HepG2 (cell line): ENCODE results near the gene SLX4. TPM values are rescaled to one million over a fixed set of nuclear protein-coding genes. Genes with fewer than 3 reads are reported as not detected.

Source experiments
- ATAC-seq: fragments of 200-7000 bp; cut with Tn5 transposase; 3 replicates; pipeline ENCODE4 v1.9.1; 2020; ENCODE audit warnings: mild to moderate bottlenecking, moderate library complexity
- BruUV-seq: library from RNA; stranded (reverse); fragments of 400-500 nt; replicated peaks from 2 replicates; lab custom pipeline; 2021; lab: Mats Ljungman, UMichigan
- CTCF ChIA-PET: fragments of 300-600 bp; formaldehyde crosslinking; extraction: SDS; loops from one replicate; lab custom pipeline; 2021; ENCODE audit warnings: low total read pairs, inconsistent platforms, low intra/inter-chr PET ratio; lab: Yijun Ruan, JAX
- POLR2A ChIA-PET: fragments of 350-600 bp; sonication (Branson Sonifier 250); formaldehyde crosslinking; loops from one replicate; lab custom pipeline; 2020; ENCODE audit warnings: antibody characterized with exemption, inconsistent platforms; lab: Yijun Ruan, JAX
- DNase-seq: peaks from one replicate; pipeline ENCODE4 v3.0.0-alpha.2; 2015; ENCODE audit warnings: low spot score
- FAIRE-seq: peaks from 3 replicates; lab custom pipeline; 2011; peaks lifted over from hg19 to GRCh38; lab: Jason Lieb, UNC
- H2AFZ ChIP-seq: one replicate; pipeline ENCODE4 v1.6.1; 2011; ENCODE audit warnings: low read length, inconsistent platforms
- H3K27ac ChIP-seq: fragments of 300-600 bp; 3 replicates; pipeline ENCODE4 v1.8.0; 2011; ENCODE audit warnings: mixed run types, mild to moderate bottlenecking, mixed read lengths, low read length, inconsistent platforms; ENCODE audit not compliant: insufficient read depth; ENCODE audit errors: extremely low read length
- H3K27me3 ChIP-seq, 2 experiments: fragments of 200-600 bp in 1 of 2; 2 replicates in 1 of 2; 3 replicates in 1 of 2; pipeline versions ENCODE4 v1.6.0 to v1.8.0; 2011; ENCODE audit warnings: low read length in 2 of 2, mild to moderate bottlenecking in 2 of 2, moderate library complexity in 2 of 2, inconsistent platforms in 1 of 2; ENCODE audit not compliant: insufficient read depth in 2 of 2, control insufficient read depth in 1 of 2
- H3K36me3 ChIP-seq, 2 experiments: fragments of 200-600 bp in 1 of 2; replicated peaks in 1 of 2; 2 replicates in 1 of 2; 3 replicates in 1 of 2; pipeline versions ENCODE4 v1.5.1 to v1.8.0; 2011; ENCODE audit warnings: low read length in 2 of 2, inconsistent platforms in 1 of 2; ENCODE audit not compliant: insufficient read depth in 2 of 2, control insufficient read depth in 1 of 2
- H3K4me1 ChIP-seq: 2 replicates; pipeline ENCODE4 v1.5.1; 2012; ENCODE audit warnings: low read length, inconsistent platforms; ENCODE audit not compliant: insufficient read depth
- H3K4me2 ChIP-seq: 2 replicates; pipeline ENCODE4 v1.6.0; 2011; ENCODE audit warnings: low read depth, low read length, inconsistent platforms
- H3K4me3 ChIP-seq, 3 experiments: fragments of 200-600 bp in 1 of 3; sonication (generic), shearing (Covaris generic) in 1 of 3; replicated peaks in 1 of 3; 2 replicates each; pipeline ENCODE4 v1.5.1; 2011 to 2016; ENCODE audit warnings: low read length in 3 of 3, inconsistent platforms in 2 of 3, low read depth in 2 of 3, mild to moderate bottlenecking in 2 of 3, control low read depth in 1 of 3, mixed read lengths in 1 of 3; ENCODE audit not compliant: insufficient read depth in 1 of 3
- H3K79me2 ChIP-seq: one replicate; pipeline ENCODE4 v1.6.1; 2011; ENCODE audit warnings: low read length, inconsistent platforms; ENCODE audit not compliant: insufficient read depth
- H3K9ac ChIP-seq: 2 replicates; pipeline ENCODE4 v1.6.0; 2011; ENCODE audit warnings: mild to moderate bottlenecking, low read depth, low read length, inconsistent platforms; ENCODE audit not compliant: insufficient read depth
- H3K9me3 ChIP-seq: 2 replicates; pipeline ENCODE4 v1.5.1; 2012; ENCODE audit warnings: mild to moderate bottlenecking, low read length
- H4K20me1 ChIP-seq: 2 replicates; pipeline ENCODE4 v1.6.0; 2011; ENCODE audit warnings: inconsistent platforms, mild to moderate bottlenecking, low read length, moderate library complexity; ENCODE audit not compliant: insufficient read depth
- BRCA1 ChIP-seq: sonication (generic); formaldehyde crosslinking; IDR thresholded peaks from 2 replicates; pipeline ENCODE4 v1.4.0; 2020; ENCODE audit warnings: missing genetic modification reagents
- DNMT3B ChIP-seq: conservative IDR thresholded peaks from 2 replicates; pipeline ENCODE4 v1.6.1; 2016; ENCODE audit warnings: missing biosample characterization, control low read depth
- FOSL2 ChIP-seq: sonication (generic); formaldehyde crosslinking; IDR thresholded peaks from 2 replicates; pipeline ENCODE4 v1.4.0; 2020; ENCODE audit warnings: missing genetic modification reagents
- MATR3 ChIP-seq: sonication (generic); formaldehyde crosslinking; IDR thresholded peaks from 2 replicates; pipeline ENCODE4 v1.4.0; 2020; ENCODE audit warnings: missing genetic modification reagents
- MXI1 ChIP-seq: IDR thresholded peaks from 3 replicates; pipeline ENCODE4 v1.6.1; 2012; ENCODE audit warnings: low read depth, low read length, inconsistent platforms, borderline replicate concordance
- PRMT3 ChIP-seq: sonication (generic); formaldehyde crosslinking; IDR thresholded peaks from 2 replicates; pipeline ENCODE4 v1.8.1; 2022; ENCODE audit warnings: low read depth, mild to moderate bottlenecking, moderate library complexity, missing genetic modification reagents, borderline replicate concordance
- SMC3 ChIP-seq: IDR thresholded peaks from 2 replicates; pipeline ENCODE4 v1.6.1; 2011; ENCODE audit warnings: low read length, improper control_type of control experiment
- SP5 ChIP-seq: IDR thresholded peaks from 2 replicates; pipeline ENCODE4 v1.6.1; 2016; ENCODE audit warnings: low read depth, borderline replicate concordance
- TAF1 ChIP-seq: sonication (generic); formaldehyde crosslinking; IDR thresholded peaks from 2 replicates; pipeline ENCODE4 v1.4.0; 2020; ENCODE audit warnings: missing genetic modification reagents
- ZFX ChIP-seq: sonication (generic); formaldehyde crosslinking; IDR thresholded peaks from 2 replicates; pipeline ENCODE4 v1.4.0; 2020; ENCODE audit warnings: mild to moderate bottlenecking, low read depth, missing genetic modification reagents, moderate library complexity
- ZNF264 ChIP-seq: sonication (generic); formaldehyde crosslinking; IDR thresholded peaks from 2 replicates; pipeline ENCODE4 v1.4.0; 2020; ENCODE audit warnings: missing genetic modification reagents
- ZNF282 ChIP-seq: fragments of 450-650 bp; IDR thresholded peaks from 2 replicates; pipeline ENCODE4 v1.6.1; 2018; ENCODE audit not compliant: partially characterized antibody
- ZNF562 ChIP-seq: sonication (generic); formaldehyde crosslinking; IDR thresholded peaks from 2 replicates; pipeline ENCODE4 v1.8.0; 2022; ENCODE audit warnings: missing genetic modification reagents, borderline replicate concordance
- ZNF782 ChIP-seq: sonication (generic); formaldehyde crosslinking; IDR thresholded peaks from 2 replicates; pipeline ENCODE4 v1.4.0; 2020; ENCODE audit warnings: missing genetic modification reagents, mild to moderate bottlenecking, borderline replicate concordance
- WGBS: methylation state at CpG from one replicate; pipeline ENCODE4 v1.1.6; 2017; ENCODE audit warnings: low lambda C conversion rate; 5-methylcytosine and 5-hydroxymethylcytosine counted together
- in situ Hi-C: cut with HindIII; loops from 2 replicates; pipeline ENCODE4 v1.10.0; 2017; ENCODE audit warnings: low pct_unique_long_range_greater_than_20kb; ENCODE audit not compliant: extremely low pct_ligation_motif_present
- intact Hi-C: fragments of 100-400 bp; cut with micrococcal nuclease; formaldehyde crosslinking; loops from one replicate; pipeline ENCODE4 v1.10.0; 2022; ENCODE audit not compliant: unreplicated experiment
- polyA plus RNA-seq, 8 experiments: library from polyadenylated mRNA; depleted of rRNA in 3 of 8; stranded (reverse) in 7 of 8; unstranded in 1 of 8; fragments of >200 nt; fragmentation: Illumina TruSeq in 4 of 8; extraction: Trizol in 4 of 8; gene quantifications; 2 replicates each; pipeline versions ENCODE4 v1.2.1 to v1.2.3, GENCODE V29; 2011 to 2016; ENCODE audit warnings: low read depth in 4 of 8, missing spikeins in 1 of 8, mixed read lengths in 1 of 8; ENCODE audit not compliant: insufficient read depth in 1 of 8
- total RNA-seq, 5 experiments: library from RNA; depleted of rRNA; stranded (reverse); fragments of >200 nt; fragmentation: Illumina TruSeq; extraction: Trizol; gene quantifications; 2 replicates each; pipeline ENCODE4 v1.2.3, GENCODE V29; 2016; ENCODE audit warnings: low read depth in 1 of 5
- TF ChIP-seq, protein P1 (sequence below): sonication (generic); formaldehyde crosslinking; IDR thresholded peaks from 2 replicates; pipeline ENCODE4 v1.4.0; 2020; ENCODE audit warnings: missing genetic modification reagents, borderline replicate concordance
- TF ChIP-seq, protein P2 (sequence below): sonication (generic); formaldehyde crosslinking; IDR thresholded peaks from 2 replicates; pipeline ENCODE4 v1.4.0; 2020; ENCODE audit warnings: missing genetic modification reagents

Gene SLX4
- total and polyA plus RNA-seq, 2 of the 13 experiments (the other 11 are each of a cell fraction or from before 2014, with no cell fraction given), result 1.1 to 3.6 TPM

DNA sequence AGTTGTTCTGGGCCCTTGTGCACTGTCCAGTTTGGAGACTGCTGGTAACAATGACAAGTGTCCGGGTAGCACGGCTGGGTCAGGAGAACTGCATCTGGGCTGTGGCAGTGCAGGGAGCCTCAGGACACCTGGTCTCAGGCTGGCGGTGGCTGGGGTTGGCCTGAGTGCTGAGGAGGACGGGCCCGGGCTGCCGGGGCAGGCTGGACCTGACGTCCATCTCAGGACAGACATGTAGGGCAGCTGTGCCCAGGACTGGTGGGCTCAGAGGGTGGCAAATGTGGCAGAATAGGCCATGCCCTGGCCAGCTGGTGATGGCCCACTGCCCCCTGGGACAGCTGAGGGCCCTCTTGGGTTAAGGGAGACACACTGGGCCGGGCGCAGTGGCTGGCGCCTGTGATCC lies 30.0 kb downstream of the SLX4 start (continued):
- TF ChIP-seq, protein P1, sequence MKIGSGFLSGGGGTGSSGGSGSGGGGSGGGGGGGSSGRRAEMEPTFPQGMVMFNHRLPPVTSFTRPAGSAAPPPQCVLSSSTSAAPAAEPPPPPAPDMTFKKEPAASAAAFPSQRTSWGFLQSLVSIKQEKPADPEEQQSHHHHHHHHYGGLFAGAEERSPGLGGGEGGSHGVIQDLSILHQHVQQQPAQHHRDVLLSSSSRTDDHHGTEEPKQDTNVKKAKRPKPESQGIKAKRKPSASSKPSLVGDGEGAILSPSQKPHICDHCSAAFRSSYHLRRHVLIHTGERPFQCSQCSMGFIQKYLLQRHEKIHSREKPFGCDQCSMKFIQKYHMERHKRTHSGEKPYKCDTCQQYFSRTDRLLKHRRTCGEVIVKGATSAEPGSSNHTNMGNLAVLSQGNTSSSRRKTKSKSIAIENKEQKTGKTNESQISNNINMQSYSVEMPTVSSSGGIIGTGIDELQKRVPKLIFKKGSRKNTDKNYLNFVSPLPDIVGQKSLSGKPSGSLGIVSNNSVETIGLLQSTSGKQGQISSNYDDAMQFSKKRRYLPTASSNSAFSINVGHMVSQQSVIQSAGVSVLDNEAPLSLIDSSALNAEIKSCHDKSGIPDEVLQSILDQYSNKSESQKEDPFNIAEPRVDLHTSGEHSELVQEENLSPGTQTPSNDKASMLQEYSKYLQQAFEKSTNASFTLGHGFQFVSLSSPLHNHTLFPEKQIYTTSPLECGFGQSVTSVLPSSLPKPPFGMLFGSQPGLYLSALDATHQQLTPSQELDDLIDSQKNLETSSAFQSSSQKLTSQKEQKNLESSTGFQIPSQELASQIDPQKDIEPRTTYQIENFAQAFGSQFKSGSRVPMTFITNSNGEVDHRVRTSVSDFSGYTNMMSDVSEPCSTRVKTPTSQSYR (CRISPR knock-in tag), result no peak
- no peak for TF ChIP-seq PRMT3 (CRISPR knock-in tag)

DNA sequence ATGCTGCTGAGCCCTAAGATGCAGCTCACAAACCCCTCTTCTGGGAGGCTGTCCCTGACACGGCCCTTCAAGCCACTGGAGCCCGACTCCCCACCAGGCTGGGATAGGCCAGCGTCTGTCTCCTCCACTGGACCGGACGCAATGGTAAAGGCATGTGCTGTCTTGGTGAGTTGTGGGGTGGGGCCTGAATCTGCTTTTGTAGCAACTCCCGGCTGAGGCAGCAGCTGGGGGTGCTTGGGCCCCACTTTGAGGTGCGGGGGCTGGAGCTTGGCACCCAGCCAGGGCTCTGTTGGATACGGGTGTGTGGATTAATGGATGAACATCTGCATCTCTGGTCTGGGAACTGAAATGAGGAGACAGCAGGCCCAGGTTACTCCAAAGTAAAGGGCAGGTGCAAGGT lies 30.7 kb downstream of the SLX4 start:
- FAIRE-seq (no peak), ATAC-seq (no peak), DNase-seq (no peak)
- Histone ChIP-seq H4K20me1 (no peaks in the 10 kb centered on the region), H3K9me3 (no peaks in the 10 kb centered on the region), H3K27me3 (peaks cover 0 to 4% of the 10 kb centered on the region in 2 experiments; a peak in 2 of 5 replicates), H3K4me2 (no peak overlapping the region), H3K9ac (no peak overlapping the region), H3K27ac (no peak overlapping the region), H3K4me1 (0 out of 2 replicates have a peak, but pooled peaks cover 9% of the 10 kb centered on the region), H3K79me2 (no peaks in the 10 kb centered on the region), H3K36me3 (peaks cover 2 to 4% of the 10 kb centered on the region in 2 experiments; a peak in 1 of 5 replicates), H3K4me3 (no peak overlapping the region), H2AFZ (no peak overlapping the region)
- ChIA-PET POLR2A (no interaction called here), CTCF (no interaction called here)
- intact Hi-C loops, result no loop called here
- in situ Hi-C loops, result no loop called here
- 87% methylated on average over 7 of the region's 8 CpGs for WGBS
- no TSS peak for BruUV-seq
- TF ChIP-seq BRCA1 (CRISPR knock-in tag) (no peak), SMC3 (no peak), MATR3 (no peak), ZFX (no peak), ZNF782 (CRISPR knock-in tag) (no peak), TAF1 (CRISPR knock-in tag) (no peak), ZNF264 (CRISPR knock-in tag) (no peak), ZNF562 (CRISPR knock-in tag) (no peak), ZNF282 (no peak), SP5 (CRISPR knock-in tag) (no peak), MXI1 (no peak), DNMT3B (no peak), FOSL2 (CRISPR knock-in tag) (no peak)
- TF ChIP-seq, protein P2, sequence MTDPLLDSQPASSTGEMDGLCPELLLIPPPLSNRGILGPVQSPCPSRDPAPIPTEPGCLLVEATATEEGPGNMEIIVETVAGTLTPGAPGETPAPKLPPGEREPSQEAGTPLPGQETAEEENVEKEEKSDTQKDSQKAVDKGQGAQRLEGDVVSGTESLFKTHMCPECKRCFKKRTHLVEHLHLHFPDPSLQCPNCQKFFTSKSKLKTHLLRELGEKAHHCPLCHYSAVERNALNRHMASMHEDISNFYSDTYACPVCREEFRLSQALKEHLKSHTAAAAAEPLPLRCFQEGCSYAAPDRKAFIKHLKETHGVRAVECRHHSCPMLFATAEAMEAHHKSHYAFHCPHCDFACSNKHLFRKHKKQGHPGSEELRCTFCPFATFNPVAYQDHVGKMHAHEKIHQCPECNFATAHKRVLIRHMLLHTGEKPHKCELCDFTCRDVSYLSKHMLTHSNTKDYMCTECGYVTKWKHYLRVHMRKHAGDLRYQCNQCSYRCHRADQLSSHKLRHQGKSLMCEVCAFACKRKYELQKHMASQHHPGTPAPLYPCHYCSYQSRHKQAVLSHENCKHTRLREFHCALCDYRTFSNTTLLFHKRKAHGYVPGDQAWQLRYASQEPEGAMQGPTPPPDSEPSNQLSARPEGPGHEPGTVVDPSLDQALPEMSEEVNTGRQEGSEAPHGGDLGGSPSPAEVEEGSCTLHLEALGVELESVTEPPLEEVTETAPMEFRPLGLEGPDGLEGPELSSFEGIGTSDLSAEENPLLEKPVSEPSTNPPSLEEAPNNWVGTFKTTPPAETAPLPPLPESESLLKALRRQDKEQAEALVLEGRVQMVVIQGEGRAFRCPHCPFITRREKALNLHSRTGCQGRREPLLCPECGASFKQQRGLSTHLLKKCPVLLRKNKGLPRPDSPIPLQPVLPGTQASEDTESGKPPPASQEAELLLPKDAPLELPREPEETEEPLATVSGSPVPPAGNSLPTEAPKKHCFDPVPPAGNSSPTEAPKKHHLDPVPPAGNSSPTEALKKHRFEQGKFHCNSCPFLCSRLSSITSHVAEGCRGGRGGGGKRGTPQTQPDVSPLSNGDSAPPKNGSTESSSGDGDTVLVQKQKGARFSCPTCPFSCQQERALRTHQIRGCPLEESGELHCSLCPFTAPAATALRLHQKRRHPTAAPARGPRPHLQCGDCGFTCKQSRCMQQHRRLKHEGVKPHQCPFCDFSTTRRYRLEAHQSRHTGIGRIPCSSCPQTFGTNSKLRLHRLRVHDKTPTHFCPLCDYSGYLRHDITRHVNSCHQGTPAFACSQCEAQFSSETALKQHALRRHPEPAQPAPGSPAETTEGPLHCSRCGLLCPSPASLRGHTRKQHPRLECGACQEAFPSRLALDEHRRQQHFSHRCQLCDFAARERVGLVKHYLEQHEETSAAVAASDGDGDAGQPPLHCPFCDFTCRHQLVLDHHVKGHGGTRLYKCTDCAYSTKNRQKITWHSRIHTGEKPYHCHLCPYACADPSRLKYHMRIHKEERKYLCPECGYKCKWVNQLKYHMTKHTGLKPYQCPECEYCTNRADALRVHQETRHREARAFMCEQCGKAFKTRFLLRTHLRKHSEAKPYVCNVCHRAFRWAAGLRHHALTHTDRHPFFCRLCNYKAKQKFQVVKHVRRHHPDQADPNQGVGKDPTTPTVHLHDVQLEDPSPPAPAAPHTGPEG (CRISPR knock-in tag), result no peak
